HG02938 (cell line): ENCODE results near the gene RBFOX2.

ENCODE experiments used
- ATAC-seq: cut with Tn5 transposase; IDR thresholded peaks from one replicate; pipeline ENCODE4 v1.9.1; 2021; ENCODE audit warnings: mild to moderate bottlenecking, moderate library complexity; ENCODE audit not compliant: unreplicated experiment

Gene RBFOX2

DNA sequence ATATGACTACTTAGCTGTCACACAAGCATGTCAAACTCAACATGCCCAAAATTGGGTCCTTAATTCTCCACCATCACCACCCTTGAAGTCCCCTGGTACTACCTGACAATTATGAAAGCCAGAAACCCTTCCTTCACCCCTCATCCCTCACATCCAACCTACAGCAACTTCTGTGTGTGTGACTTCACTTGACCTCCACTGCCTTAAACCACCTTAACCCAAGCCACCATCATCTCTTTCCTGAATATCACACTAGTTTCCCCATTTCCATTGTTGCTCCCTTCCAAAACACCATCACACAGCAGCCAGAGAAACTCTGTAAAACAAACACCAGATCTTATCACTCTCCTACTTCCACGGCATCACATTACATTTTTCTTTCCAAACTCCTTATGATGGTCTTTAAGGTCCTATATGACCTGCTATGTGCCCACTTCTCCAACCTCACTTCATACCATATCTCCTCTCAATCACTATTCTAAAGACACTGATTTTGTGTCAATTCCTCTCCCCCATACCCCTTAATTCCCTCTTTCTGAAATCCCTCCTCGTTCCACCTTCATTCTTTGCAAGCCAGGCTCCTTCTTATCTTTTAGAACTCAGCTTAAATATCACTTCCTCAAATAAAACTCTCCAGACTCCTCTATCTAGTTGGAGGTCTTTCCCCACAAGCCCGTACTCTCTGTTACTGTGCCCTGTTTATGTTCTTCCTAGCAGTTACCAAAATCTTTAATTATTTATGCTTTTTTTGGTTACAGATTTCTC, 124.9 kb downstream of the RBFOX2 start:
- no peak for ATAC-seq

- no peak for ATAC-seq
Measured at GRCh38 chr22:35900483-35901168, 128.0 kb downstream of the RBFOX2 start.

GRCh38 chr22:35899736-35900135, 128.9 kb downstream of the RBFOX2 start:
- ATAC-seq, result no peak

- ATAC-seq, result no peak
Measured at GRCh38 chr22:35896111-35896705, 132.4 kb downstream of the RBFOX2 start.

DNA sequence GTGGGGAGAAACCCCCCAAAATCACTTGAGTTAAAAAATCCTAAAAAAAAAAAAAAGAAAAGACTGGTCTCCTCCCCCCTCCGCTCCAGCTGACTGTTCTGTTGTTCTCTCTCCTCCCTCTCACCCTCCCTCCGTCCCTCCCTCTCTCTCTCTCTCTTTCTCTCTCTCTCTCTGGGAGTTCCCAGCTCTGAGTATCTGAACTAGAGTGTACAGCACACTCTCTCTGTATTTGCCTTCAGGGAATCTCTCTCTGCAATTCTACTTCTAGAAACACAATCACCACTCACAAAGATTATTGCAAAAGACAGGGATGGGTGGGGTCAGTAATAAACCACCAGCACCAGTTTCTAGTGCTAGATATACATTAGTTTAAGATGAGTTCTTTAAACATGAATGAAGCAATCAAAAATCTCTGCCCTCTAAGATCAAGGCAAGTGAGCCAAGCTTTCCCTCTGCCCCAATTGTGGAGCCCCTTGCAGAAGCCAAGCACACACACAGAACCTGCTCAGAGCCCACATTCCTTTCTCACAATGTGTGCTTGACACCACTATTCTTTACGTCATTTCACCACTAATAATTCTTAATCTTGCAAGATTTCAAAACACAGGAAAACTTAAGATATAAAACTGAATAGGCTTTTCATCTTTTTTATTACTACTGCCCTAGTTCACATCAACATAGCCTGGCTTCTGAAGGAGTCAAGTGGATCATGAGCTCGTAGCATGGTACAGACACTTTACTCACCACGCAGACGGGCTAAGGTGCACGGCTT, 133.5 kb downstream of the RBFOX2 start:
- no peak for ATAC-seq

DNA sequence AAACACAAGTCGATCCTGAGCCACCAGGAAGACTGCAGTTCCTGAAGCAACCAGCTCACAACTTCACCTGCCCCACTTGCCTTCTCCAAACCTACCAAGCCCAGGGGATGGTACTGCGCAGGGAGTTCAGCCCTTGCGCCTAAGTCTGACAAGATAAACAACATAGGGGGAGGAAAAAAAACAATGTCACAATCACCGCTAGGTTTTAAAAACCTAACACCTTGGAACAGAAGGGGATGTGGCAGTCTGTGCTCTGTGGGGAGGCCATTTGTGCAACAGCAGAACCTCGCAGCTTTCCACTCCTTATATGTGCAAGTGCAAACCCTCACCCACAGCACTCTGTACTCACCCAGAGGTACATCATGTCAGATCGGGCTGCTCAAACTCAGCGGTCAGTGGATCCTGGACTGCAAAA, 134.2 kb downstream of the RBFOX2 start:
- no peak for ATAC-seq

- no peak for ATAC-seq
Measured at GRCh38 chr22:35893698-35894097, 134.9 kb downstream of the RBFOX2 start.

GRCh38 chr22:35892192-35892591, 136.4 kb downstream of the RBFOX2 start:
- no peak for ATAC-seq

DNA sequence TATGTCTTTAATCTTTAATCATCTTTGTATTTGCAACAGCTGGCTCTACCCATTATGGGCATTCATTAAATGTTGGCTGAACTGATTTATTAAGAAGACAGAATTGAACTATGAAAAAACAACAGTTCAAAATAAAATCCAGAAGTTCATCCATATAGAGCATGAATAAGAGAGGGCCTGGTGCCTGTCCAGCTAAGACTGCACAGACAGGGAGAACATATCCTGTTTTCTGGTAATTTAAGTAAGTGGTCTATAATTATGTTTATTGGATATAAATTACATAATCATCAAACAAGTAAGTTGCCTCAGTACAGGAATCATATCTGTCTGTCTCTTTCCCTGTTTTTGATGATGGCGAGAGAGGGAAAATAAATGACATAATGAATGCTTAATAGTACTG, 137.2 kb downstream of the RBFOX2 start:
- no peak for ATAC-seq

GRCh38 chr22:35889071-35889470, 139.6 kb downstream of the RBFOX2 start:
- no peak for ATAC-seq

DNA sequence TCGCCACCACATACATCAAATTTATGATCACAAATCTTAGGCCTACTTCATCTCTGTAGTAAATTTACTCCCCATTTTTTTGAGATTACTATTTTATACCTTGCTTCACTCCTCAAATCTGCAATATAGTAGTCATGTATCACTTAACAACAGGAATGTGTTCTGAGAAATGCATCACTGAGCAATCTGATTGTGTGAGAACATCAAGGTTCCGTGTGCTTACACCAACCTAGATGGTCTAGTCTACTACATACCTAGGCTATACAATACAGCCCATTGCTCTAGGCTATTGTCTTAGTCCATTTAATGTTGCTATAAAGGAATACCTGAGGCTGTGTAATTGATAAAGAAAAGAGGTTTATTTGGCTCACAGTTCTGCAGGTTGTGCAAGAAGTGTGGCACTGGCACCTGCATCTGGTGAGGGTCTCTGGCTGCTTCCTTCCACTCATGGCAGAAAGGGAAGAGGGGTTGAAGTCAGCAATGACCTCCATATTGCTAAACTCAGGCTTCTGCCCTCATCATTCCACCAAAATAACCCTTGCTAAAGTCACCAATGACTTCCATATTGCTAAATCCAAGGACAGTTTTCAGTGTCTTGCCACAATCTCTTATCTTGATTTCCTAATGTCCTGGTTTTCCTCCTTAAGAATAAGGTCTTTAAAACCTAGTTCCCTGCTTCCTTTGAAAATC, 140.3 kb downstream of the RBFOX2 start:
- ATAC-seq, result no peak

GRCh38 chr22:35887296-35887875, 141.2 kb downstream of the RBFOX2 start:
- no peak for ATAC-seq

DNA sequence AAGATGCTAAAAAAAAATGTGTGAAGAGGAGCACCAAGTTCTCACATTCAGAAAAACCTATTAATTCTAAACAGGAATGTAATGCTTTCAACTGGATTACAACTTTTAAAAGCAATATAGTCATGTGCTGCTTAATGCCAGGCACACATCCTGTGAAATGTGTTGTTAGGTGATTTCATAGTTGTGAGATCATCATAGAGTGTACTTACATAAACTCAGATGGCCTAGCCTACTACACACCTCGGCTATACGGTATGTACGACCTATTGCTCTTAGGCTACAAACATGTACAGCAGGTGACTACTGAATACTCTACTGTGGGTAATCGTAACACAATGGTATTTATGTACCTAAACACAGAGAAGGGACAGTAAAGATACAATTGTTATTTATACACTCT, 142.3 kb downstream of the RBFOX2 start:
- ATAC-seq, result no peak

GRCh38 chr22:35884529-35884928, 144.1 kb downstream of the RBFOX2 start:
- ATAC-seq, result no peak

- no peak for ATAC-seq
Measured at GRCh38 chr22:35883031-35883620, 145.5 kb downstream of the RBFOX2 start.

DNA sequence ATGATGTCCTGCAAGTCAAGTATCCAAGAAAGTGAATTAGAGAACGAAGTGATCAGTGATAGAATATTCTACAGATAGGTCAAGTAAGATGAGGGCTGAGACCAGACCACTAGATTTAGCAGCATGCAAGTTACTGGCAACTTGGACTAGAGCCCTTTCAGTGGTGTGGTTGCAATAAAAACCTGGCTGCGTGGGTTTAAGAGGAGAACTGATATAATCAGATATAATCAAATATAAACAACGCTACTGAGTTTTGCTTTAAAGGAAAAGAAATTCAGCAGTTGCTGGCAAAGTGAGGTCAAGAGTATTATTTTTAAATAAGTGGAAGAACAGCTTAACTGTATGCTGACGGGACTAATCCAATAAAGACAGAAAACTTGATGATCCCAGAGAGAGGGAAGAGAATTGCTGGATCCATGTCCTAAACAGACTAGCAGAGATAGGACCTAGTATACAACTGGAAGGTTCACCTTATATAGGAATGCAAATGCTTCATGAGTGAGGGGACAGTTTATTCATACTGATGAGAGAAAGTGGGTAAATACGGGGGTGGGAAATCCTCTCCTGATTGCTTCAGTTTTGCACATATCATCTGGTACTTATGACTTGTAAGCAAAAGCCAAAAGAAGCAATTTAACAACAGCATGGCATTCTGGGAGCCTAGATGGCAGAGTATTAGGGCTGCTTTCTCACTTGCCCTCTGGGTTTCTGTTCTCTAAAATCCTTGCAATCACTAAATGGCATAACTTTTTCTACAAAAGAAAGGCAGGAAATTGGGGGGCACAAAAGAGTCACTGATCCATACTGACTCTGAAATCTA, 146.2 kb downstream of the RBFOX2 start:
- ATAC-seq, result no peak

DNA sequence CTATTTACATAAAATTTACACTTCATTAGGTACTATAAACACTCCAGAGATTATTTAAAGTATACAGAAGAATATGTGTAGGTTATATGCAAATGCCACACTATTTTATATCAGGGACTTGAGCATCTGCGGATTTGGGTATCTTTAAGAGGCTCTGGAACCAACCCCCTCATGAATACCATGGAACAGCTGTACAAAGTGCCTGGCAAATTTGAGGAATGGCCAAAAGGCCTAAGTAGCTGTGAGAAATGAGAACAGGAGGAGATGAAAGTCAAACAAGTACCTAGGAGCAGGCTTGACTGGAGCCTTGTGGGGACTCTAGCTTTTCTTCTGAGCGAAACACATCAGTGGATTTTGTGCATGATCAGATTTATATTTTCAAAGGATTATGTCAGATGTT, 149.3 kb downstream of the RBFOX2 start:
- no peak for ATAC-seq

DNA sequence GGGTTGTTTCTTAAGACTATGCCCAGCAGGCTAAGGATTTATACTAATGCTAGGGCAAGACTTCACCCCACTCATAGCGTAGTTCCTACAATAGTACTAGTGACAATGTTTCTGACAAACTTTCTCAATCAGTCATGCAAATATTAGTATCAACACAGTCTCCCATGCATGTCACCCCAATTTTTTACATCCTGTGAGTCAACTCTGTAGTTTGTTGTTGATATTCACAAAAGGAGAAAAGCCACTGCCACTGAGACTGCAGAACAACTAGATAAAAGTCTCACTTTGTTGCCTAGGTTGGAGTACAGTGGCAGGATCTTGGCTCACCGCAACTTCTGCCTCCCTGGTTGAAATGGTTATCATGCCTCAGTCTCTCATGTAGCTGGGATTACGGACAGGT, 155.2 kb downstream of the RBFOX2 start:
- no peak for ATAC-seq

GRCh38 chr22:35872451-35872850, 156.2 kb downstream of the RBFOX2 start:
- ATAC-seq, result no peak
